ENCODE measurements around the gene RICTOR.

- no peak for TF ChIP-seq CTCF (conservative IDR thresholded peaks at IDR 0.05 in 1 of 2, IDR thresholded peaks at IDR 0.05 in 1 of 2; ENCODE audit: low read depth in 1 of 2, low read length in 2 of 2)
- TF ChIP-seq EZH2 (IDR thresholded peaks at IDR 0.05; ENCODE audit: low read length, missing control alignments), result no peak
Observed at GRCh38 chr5:39117401-39117800, 43.2 kb upstream of the RICTOR start.
